ENCODE results near the gene LRP2BP.
A peak's percentile ranks its signal among the peaks of the same experiment; 100 is the strongest.

The LRP2BP gene

DNA sequence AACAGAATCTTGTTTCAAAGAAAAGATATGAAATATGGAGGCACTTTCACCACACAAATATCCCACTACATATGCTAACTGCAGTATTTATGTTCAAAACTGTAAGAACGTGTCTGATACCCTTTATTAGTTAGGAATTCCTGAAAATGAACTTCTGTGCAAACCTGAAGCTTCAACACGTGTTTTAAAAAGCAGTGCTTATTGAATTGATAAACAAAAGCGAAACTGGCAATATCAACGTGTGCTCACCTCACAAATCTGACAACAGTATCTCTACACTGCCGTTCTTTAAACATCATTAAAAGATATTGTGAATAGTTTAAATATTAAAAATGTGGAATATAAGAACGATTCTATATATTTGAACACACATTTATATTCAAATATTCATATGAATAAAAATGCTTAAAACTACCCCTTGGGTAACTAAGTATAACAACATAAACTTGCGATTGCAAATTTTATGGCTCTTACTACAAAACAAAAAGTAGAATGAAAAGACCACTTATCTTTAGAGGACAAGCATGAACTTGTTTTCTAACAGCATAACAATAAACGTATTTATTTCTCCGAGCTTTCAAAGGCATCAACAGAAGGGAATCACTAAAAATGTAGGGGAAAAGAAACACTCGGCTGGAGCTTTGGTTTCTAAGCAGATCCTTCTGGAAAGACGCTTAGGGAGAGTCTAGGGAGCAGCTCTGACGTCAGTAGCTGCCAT lies at the start of gene LRP2BP:
TSS of gene LRP2BP (minus strand) at position 687 of the 718 bp plus-strand sequence. CDS start 17,738 bp downstream, outside the sequence.
- DNase-seq (ENCODE audit: low read depth, low spot score): no peak
- H3K4me1 ChIP-seq (ENCODE audit: control insufficient read depth, insufficient read depth, low read length): no peaks in the 10 kb centered on the region
- no peaks in the 10 kb centered on the region for H3K36me3 ChIP-seq (ENCODE audit: control insufficient read depth, insufficient read depth, low read length)
- WGBS (ENCODE audit: insufficient coverage, insufficient read length): no CpG with 5 or more reads among the region's 12 CpGs
- H3K27ac ChIP-seq (ENCODE audit: low read length): no peak within 1 kb of the TSS
- no peaks in the 10 kb centered on the region for H3K27me3 ChIP-seq (ENCODE audit: control insufficient read depth, insufficient read depth, low read length)
- no peaks in the 10 kb centered on the region for H3K9me3 ChIP-seq (ENCODE audit: control insufficient read depth, insufficient read depth, low read length)
- H3K4me3 ChIP-seq (ENCODE audit: low read length): peak within 1 kb of the TSS; percentile 29; the same call in 1 of the 2 replicates

DNA sequence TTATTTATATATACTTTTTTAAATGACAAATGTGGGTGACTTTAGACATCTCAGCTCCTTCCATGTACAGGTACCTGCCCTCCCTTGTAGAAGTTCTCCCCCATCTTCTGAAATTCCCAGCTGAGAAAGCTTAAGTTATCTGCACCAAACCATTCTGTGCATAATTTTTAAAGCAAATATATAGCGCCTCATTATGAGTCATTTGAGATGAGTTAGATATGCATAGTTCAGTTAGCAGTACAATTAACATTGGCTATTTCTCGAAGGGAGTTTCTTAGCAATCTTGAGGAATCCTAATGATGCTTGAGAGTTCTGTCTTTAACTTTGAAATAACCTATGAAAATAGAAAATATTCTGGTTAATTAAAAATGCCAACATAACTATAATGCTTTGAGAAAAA lies 49.5 kb upstream of the LRP2BP start:
- no peak overlapping the region for H3K27ac ChIP-seq (ENCODE audit: low read length)
- no CpG with 5 or more reads among the region's 2 CpGs for WGBS (ENCODE audit: insufficient coverage, insufficient read length)
- H3K4me3 ChIP-seq (ENCODE audit: low read length): no peak overlapping the region
- H3K36me3 ChIP-seq (ENCODE audit: control insufficient read depth, insufficient read depth, low read length): no peaks in the 10 kb centered on the region
- no peaks in the 10 kb centered on the region for H3K27me3 ChIP-seq (ENCODE audit: control insufficient read depth, insufficient read depth, low read length)
- no peak for DNase-seq (ENCODE audit: low read depth, low spot score)
- no peaks in the 10 kb centered on the region for H3K9me3 ChIP-seq (ENCODE audit: control insufficient read depth, insufficient read depth, low read length)
- no peaks in the 10 kb centered on the region for H3K4me1 ChIP-seq (ENCODE audit: control insufficient read depth, insufficient read depth, low read length)

DNA sequence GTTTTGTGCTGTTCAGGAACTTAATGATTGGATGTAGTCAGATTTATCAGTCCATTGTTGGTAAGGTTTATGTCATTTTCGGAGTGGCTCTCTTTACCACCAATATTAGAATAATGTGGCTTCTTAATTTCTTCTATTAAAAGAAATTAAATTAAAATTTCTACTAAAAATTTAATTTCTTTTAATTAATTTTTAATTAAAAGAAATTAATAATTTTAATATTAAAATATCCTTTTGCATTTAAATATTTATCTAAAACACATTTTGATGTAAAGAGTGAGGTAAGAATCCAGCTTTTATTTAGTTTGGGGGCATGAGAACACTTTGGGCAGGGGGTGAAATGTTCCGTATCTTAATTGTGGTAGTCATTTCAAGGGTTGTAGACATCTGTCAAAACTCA lies 45.8 kb upstream of the LRP2BP start:
- no CpG with 5 or more reads among the region's 2 CpGs for WGBS (ENCODE audit: insufficient coverage, insufficient read length)

DNA sequence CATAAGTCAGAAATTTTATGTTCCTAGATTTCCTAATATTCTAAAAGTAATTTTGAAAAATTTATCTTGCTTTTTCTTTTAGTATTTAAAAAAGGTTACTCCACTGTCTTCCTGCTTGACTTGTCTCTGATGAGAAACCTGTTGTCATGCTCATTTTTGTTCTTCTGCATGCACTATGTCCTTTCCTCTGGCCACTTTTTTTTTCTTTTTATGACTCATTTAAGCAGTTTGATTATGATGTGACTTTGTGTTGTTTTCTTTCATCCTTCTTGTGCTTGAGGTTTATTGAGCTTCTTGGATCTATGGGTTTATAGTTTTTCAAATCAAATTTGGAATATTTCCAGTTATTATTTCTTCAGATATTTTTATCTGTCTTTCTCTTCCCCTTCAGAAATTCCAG lies 42.1 kb upstream of the LRP2BP start:
- Histone ChIP-seq H3K4me3 (ENCODE audit: low read length) (no peak overlapping the region), H3K36me3 (ENCODE audit: control insufficient read depth, insufficient read depth, low read length) (no peaks in the 10 kb centered on the region), H3K27ac (ENCODE audit: low read length) (no peak overlapping the region), H3K27me3 (ENCODE audit: control insufficient read depth, insufficient read depth, low read length) (no peaks in the 10 kb centered on the region), H3K9me3 (ENCODE audit: control insufficient read depth, insufficient read depth, low read length) (no peaks in the 10 kb centered on the region), H3K4me1 (ENCODE audit: control insufficient read depth, insufficient read depth, low read length) (no peaks in the 10 kb centered on the region)
- no peak for DNase-seq (ENCODE audit: low read depth, low spot score)

More for the DNA sequence above, 45.8 kb upstream of the LRP2BP start:
- H3K4me1 ChIP-seq (ENCODE audit: control insufficient read depth, insufficient read depth, low read length): no peaks in the 10 kb centered on the region
- no peaks in the 10 kb centered on the region for H3K36me3 ChIP-seq (ENCODE audit: control insufficient read depth, insufficient read depth, low read length)
- H3K27ac ChIP-seq (ENCODE audit: low read length): no peak overlapping the region
- no peak for DNase-seq (ENCODE audit: low read depth, low spot score)
- H3K4me3 ChIP-seq (ENCODE audit: low read length): no peak overlapping the region
- no peaks in the 10 kb centered on the region for H3K9me3 ChIP-seq (ENCODE audit: control insufficient read depth, insufficient read depth, low read length)
- no peaks in the 10 kb centered on the region for H3K27me3 ChIP-seq (ENCODE audit: control insufficient read depth, insufficient read depth, low read length)

DNA sequence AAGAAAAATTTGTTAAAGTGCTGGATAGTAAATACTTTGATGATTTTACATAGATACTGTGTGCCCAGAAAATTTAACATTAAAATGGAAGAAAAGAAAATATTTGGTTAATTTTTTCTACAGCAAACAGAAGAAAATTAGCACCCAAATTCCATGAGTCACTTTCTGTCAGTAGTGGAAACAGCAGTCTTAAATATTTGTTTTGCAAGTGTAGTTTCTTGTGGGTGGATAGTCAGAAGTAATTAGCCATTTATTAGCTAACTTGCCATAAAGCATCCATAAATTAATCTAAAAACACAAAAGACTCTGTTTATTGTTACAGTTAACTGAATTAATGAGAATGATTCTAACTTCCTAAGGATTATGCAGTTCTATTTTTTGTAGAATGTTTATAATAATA lies 39.7 kb upstream of the LRP2BP start:
- Histone ChIP-seq H3K27me3 (ENCODE audit: control insufficient read depth, insufficient read depth, low read length) (no peaks in the 10 kb centered on the region), H3K27ac (ENCODE audit: low read length) (no peak overlapping the region), H3K4me1 (ENCODE audit: control insufficient read depth, insufficient read depth, low read length) (no peaks in the 10 kb centered on the region), H3K36me3 (ENCODE audit: control insufficient read depth, insufficient read depth, low read length) (no peaks in the 10 kb centered on the region), H3K9me3 (ENCODE audit: control insufficient read depth, insufficient read depth, low read length) (no peaks in the 10 kb centered on the region), H3K4me3 (ENCODE audit: low read length) (no peak overlapping the region)
- DNase-seq (ENCODE audit: low read depth, low spot score): no peak

DNA sequence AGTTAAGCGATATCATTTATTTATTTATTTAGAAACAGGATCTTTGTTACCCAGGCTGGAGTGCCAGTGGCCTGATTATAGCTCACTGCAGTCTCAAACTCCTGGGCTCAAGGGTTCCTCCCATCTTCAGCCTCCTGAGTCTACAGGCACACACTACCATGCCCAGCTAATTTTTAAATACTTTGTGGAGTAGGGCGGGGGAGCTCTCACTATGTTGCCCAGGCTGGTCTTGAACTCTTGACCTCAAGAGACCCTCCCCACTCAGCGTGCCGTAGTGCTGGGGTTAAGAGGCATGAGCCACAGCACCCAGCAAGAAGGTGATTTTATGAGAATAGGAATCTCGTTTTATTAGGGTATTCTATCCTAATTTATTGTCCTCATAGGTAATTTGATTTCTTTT lies 33.9 kb upstream of the LRP2BP start:
- H3K4me3 ChIP-seq (ENCODE audit: low read length): no peak overlapping the region
- no peak overlapping the region for H3K27ac ChIP-seq (ENCODE audit: low read length)
- no peaks in the 10 kb centered on the region for H3K36me3 ChIP-seq (ENCODE audit: control insufficient read depth, insufficient read depth, low read length)
- H3K27me3 ChIP-seq (ENCODE audit: control insufficient read depth, insufficient read depth, low read length): no peaks in the 10 kb centered on the region
- WGBS (ENCODE audit: insufficient coverage, insufficient read length): no CpG with 5 or more reads among the region's 5 CpGs
- no peaks in the 10 kb centered on the region for H3K9me3 ChIP-seq (ENCODE audit: control insufficient read depth, insufficient read depth, low read length)
- H3K4me1 ChIP-seq (ENCODE audit: control insufficient read depth, insufficient read depth, low read length): no peaks in the 10 kb centered on the region
- no peak for DNase-seq (ENCODE audit: low read depth, low spot score)

DNA sequence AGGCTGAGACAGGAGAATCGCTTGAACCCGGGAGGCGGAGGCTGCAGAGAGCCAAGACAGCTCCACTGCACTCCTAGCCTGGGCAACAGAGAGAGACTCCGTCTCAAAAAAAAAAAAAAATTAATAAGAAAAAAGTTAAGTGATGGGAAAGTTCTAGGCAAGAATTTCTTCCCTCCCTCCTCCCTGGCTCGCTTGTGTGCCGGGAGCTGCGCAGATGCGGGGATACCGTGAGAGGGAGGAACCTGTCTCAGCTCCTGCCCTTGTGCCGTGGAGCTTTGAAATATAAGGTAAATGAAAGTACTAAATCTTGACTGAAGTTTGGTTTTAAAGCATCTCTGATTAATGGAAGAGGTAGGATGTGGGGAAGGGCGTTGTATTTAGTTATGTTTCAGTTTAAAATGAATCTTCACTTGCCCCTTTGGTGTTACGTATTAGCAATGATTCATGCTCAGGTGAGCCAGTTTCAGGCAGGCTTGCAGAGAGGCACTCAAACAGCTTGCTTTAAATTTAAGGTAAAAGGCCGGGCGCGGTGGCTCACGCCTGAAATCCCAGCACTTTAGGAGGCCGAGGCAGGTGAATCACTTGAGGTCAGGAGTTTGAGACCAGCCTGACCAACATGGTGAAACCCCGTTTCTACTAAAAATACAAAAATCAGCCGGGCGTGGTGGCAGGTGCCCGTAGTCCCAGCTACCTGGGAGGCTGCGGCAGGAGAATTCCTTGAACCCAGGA lies 31.4 kb upstream of the LRP2BP start:
- no peak overlapping the region for H3K27ac ChIP-seq (ENCODE audit: low read length)
- WGBS (ENCODE audit: insufficient coverage, insufficient read length): 100% methylated on average over 1 of the region's 22 CpGs
- no peaks in the 10 kb centered on the region for H3K27me3 ChIP-seq (ENCODE audit: control insufficient read depth, insufficient read depth, low read length)
- H3K4me3 ChIP-seq (ENCODE audit: low read length): no peak overlapping the region
- no peaks in the 10 kb centered on the region for H3K4me1 ChIP-seq (ENCODE audit: control insufficient read depth, insufficient read depth, low read length)
- no peak for DNase-seq (ENCODE audit: low read depth, low spot score)
- H3K36me3 ChIP-seq (ENCODE audit: control insufficient read depth, insufficient read depth, low read length): no peaks in the 10 kb centered on the region
- H3K9me3 ChIP-seq (ENCODE audit: control insufficient read depth, insufficient read depth, low read length): no peaks in the 10 kb centered on the region

DNA sequence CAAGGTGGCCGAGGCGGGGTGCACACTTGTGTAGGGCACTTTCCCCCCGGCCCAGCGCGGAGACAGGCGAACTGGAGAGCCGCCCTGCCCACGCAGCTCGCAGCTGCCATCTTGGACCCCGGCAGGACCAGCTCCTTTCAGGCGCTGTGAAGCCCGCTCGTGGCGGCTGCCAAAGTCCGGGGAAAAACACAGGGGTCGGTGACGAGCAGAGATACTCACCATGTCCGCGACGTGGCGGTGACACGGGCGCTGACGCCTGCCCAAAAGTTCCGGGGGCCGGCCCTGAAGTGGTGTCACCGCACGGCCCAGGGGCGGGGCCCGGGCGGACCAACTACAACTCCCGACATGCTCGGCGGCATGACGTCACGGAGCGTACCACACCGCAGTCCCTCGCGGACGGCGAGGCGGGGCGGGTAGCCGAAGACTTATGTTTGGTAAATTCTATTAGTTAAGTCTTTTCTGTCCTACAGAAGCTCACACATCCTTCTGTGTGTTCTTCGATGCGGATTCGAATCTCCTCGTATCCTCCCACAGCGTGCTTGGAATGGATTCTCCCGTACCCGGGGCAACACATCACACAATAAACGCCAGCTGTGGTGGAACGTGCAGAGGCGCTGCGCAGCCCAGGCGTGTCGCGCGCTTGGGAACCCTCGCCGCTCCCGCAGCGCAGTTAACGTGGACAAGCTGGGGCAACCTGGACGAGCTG lies 30.1 kb upstream of the LRP2BP start, which contains the start of gene UFSP2:
TSS of gene UFSP2 (minus strand) at position 318 of the 706 bp plus-strand sequence. CDS start at position 222, 96 bp downstream.
- DNase-seq (ENCODE audit: low read depth, low spot score): peak; percentile 50
- Histone ChIP-seq H3K4me3 (ENCODE audit: low read length) (peak within 1 kb of the TSS; percentile 82; the same call in 1 of the 2 replicates), H3K4me1 (ENCODE audit: control insufficient read depth, insufficient read depth, low read length) (no peaks in the 10 kb centered on the region), H3K27ac (ENCODE audit: low read length) (no peak within 1 kb of the TSS), H3K36me3 (ENCODE audit: control insufficient read depth, insufficient read depth, low read length) (no peaks in the 10 kb centered on the region), H3K27me3 (ENCODE audit: control insufficient read depth, insufficient read depth, low read length) (no peaks in the 10 kb centered on the region), H3K9me3 (ENCODE audit: control insufficient read depth, insufficient read depth, low read length) (no peaks in the 10 kb centered on the region)
- no CpG with 5 or more reads among the region's 66 CpGs for WGBS (ENCODE audit: insufficient coverage, insufficient read length)

DNA sequence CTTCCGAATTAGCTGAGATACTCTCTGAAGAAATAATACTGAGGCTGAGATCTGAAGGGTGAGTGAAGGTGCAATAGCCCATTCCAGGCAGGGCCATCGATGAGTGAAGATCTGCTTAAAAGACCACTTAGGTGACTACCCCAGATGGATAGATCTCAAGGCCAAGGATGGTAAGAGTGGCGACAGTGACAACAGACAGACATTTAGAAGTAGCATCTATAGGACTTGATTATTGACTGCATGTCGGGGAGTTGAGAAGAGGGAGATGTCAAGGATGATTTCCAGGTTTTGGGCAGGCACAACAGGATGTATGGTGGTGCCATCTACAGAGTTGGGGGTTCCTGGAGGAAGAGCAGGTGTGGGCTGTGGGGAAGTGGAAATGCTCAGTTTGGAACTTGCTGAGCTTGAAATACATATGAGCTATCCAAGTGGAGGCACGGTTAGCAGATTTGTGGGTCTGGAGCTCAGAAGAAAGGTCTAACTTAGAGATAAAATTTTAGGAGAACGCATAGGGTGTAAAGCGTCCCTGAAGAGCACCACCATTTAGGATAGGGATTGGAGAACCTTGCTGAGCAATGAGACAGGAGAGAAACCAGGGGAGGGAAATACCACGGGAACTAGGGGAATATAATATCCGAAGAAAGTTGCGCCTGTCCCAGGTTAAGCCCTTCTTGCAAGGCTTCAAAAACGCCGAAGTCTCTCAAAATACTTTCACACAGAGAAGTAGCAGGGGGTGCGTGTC lies 29.4 kb upstream of the LRP2BP start:
- no peak for DNase-seq (ENCODE audit: low read depth, low spot score)
- no CpG with 5 or more reads among the region's 13 CpGs for WGBS (ENCODE audit: insufficient coverage, insufficient read length)
- peak overlapping the region; percentile 82; the same call in 1 of the 2 replicates for H3K4me3 ChIP-seq (ENCODE audit: low read length)
- no peaks in the 10 kb centered on the region for H3K9me3 ChIP-seq (ENCODE audit: control insufficient read depth, insufficient read depth, low read length)
- no peaks in the 10 kb centered on the region for H3K4me1 ChIP-seq (ENCODE audit: control insufficient read depth, insufficient read depth, low read length)
- H3K36me3 ChIP-seq (ENCODE audit: control insufficient read depth, insufficient read depth, low read length): no peaks in the 10 kb centered on the region
- H3K27me3 ChIP-seq (ENCODE audit: control insufficient read depth, insufficient read depth, low read length): no peaks in the 10 kb centered on the region
- H3K27ac ChIP-seq (ENCODE audit: low read length): no peak overlapping the region
